HepG2 (cell line): ENCODE data around the gene HOXB6. TPM values are rescaled to one million over a fixed set of nuclear protein-coding genes. Genes with fewer than 3 reads are reported as not detected.

ENCODE experiments used
- ATAC-seq: fragments of 200-7000 bp; cut with Tn5 transposase; 3 replicates; pipeline ENCODE4 v1.9.1; 2020; ENCODE audit warnings: mild to moderate bottlenecking, moderate library complexity
- BruUV-seq: library from RNA; stranded (reverse); fragments of 400-500 nt; replicated peaks from 2 replicates; lab custom pipeline; 2021; lab: Mats Ljungman, UMichigan
- CTCF ChIA-PET: fragments of 300-600 bp; formaldehyde crosslinking; extraction: SDS; loops from one replicate; lab custom pipeline; 2021; ENCODE audit warnings: low total read pairs, inconsistent platforms, low intra/inter-chr PET ratio; lab: Yijun Ruan, JAX
- POLR2A ChIA-PET: fragments of 350-600 bp; sonication (Branson Sonifier 250); formaldehyde crosslinking; loops from one replicate; lab custom pipeline; 2020; ENCODE audit warnings: antibody characterized with exemption, inconsistent platforms; lab: Yijun Ruan, JAX
- DNase-seq: peaks from one replicate; pipeline ENCODE4 v3.0.0-alpha.2; 2015; ENCODE audit warnings: low spot score
- FAIRE-seq: peaks from 3 replicates; lab custom pipeline; 2011; peaks lifted over from hg19 to GRCh38; lab: Jason Lieb, UNC
- H2AFZ ChIP-seq: one replicate; pipeline ENCODE4 v1.6.1; 2011; ENCODE audit warnings: low read length, inconsistent platforms
- H3K27ac ChIP-seq: fragments of 300-600 bp; 3 replicates; pipeline ENCODE4 v1.8.0; 2011; ENCODE audit warnings: mixed run types, mild to moderate bottlenecking, mixed read lengths, low read length, inconsistent platforms; ENCODE audit not compliant: insufficient read depth; ENCODE audit errors: extremely low read length
- H3K27me3 ChIP-seq, 2 experiments: fragments of 200-600 bp in 1 of 2; 2 replicates in 1 of 2; 3 replicates in 1 of 2; pipeline versions ENCODE4 v1.6.0 to v1.8.0; 2011; ENCODE audit warnings: low read length in 2 of 2, mild to moderate bottlenecking in 2 of 2, moderate library complexity in 2 of 2, inconsistent platforms in 1 of 2; ENCODE audit not compliant: insufficient read depth in 2 of 2, control insufficient read depth in 1 of 2
- H3K36me3 ChIP-seq, 2 experiments: fragments of 200-600 bp in 1 of 2; replicated peaks in 1 of 2; 2 replicates in 1 of 2; 3 replicates in 1 of 2; pipeline versions ENCODE4 v1.5.1 to v1.8.0; 2011; ENCODE audit warnings: low read length in 2 of 2, inconsistent platforms in 1 of 2; ENCODE audit not compliant: insufficient read depth in 2 of 2, control insufficient read depth in 1 of 2
- H3K4me1 ChIP-seq: 2 replicates; pipeline ENCODE4 v1.5.1; 2012; ENCODE audit warnings: low read length, inconsistent platforms; ENCODE audit not compliant: insufficient read depth
- H3K4me2 ChIP-seq: 2 replicates; pipeline ENCODE4 v1.6.0; 2011; ENCODE audit warnings: low read depth, low read length, inconsistent platforms
- H3K4me3 ChIP-seq, 3 experiments: fragments of 200-600 bp in 1 of 3; sonication (generic), shearing (Covaris generic) in 1 of 3; replicated peaks in 1 of 3; 2 replicates each; pipeline ENCODE4 v1.5.1; 2011 to 2016; ENCODE audit warnings: low read length in 3 of 3, inconsistent platforms in 2 of 3, low read depth in 2 of 3, mild to moderate bottlenecking in 2 of 3, control low read depth in 1 of 3, mixed read lengths in 1 of 3; ENCODE audit not compliant: insufficient read depth in 1 of 3
- H3K79me2 ChIP-seq: one replicate; pipeline ENCODE4 v1.6.1; 2011; ENCODE audit warnings: low read length, inconsistent platforms; ENCODE audit not compliant: insufficient read depth
- H3K9ac ChIP-seq: 2 replicates; pipeline ENCODE4 v1.6.0; 2011; ENCODE audit warnings: mild to moderate bottlenecking, low read depth, low read length, inconsistent platforms; ENCODE audit not compliant: insufficient read depth
- H3K9me3 ChIP-seq: 2 replicates; pipeline ENCODE4 v1.5.1; 2012; ENCODE audit warnings: mild to moderate bottlenecking, low read length
- H4K20me1 ChIP-seq: 2 replicates; pipeline ENCODE4 v1.6.0; 2011; ENCODE audit warnings: inconsistent platforms, mild to moderate bottlenecking, low read length, moderate library complexity; ENCODE audit not compliant: insufficient read depth
- DDIT3 ChIP-seq: sonication (generic); formaldehyde crosslinking; IDR thresholded peaks from 2 replicates; pipeline ENCODE4 v1.4.0; 2020; ENCODE audit warnings: mild to moderate bottlenecking, missing genetic modification reagents
- DNMT1 ChIP-seq: sonication (generic); formaldehyde crosslinking; IDR thresholded peaks from 2 replicates; pipeline ENCODE4 v1.5.1; 2020; ENCODE audit warnings: mild to moderate bottlenecking, missing genetic modification reagents
- FLYWCH1 ChIP-seq: sonication (generic); formaldehyde crosslinking; IDR thresholded peaks from 2 replicates; pipeline ENCODE4 v1.8.1; 2023; ENCODE audit warnings: mild to moderate bottlenecking, missing genetic modification reagents
- GABPB1 ChIP-seq: IDR thresholded peaks from 2 replicates; pipeline ENCODE4 v1.6.1; 2016; ENCODE audit warnings: mild to moderate bottlenecking, missing genetic modification reagents, moderate library complexity, missing compliant biosample characterization
- NFIC ChIP-seq: IDR thresholded peaks from 2 replicates; pipeline ENCODE4 v1.6.1; 2012; ENCODE audit warnings: mild to moderate bottlenecking, low read length, inconsistent platforms
- PITX1 ChIP-seq: sonication (generic); formaldehyde crosslinking; IDR thresholded peaks from 2 replicates; pipeline ENCODE4 v1.5.1; 2020; ENCODE audit warnings: mild to moderate bottlenecking, missing genetic modification reagents
- POGZ ChIP-seq: sonication (generic); formaldehyde crosslinking; IDR thresholded peaks from 2 replicates; pipeline ENCODE4 v1.4.0; 2020; ENCODE audit warnings: mild to moderate bottlenecking, missing genetic modification reagents
- SOX6 ChIP-seq, 2 experiments: fragments of 450-650 bp in 1 of 2; sonication (generic) in 1 of 2; formaldehyde crosslinking in 1 of 2; IDR thresholded peaks; 2 replicates each; pipeline versions ENCODE4 v1.4.0 to v1.6.1; 2017 to 2020; ENCODE audit warnings: antibody characterized with exemption in 1 of 2, mild to moderate bottlenecking in 1 of 2, missing genetic modification reagents in 1 of 2
- TERF1 ChIP-seq: sonication (generic); formaldehyde crosslinking; IDR thresholded peaks from 2 replicates; pipeline ENCODE4 v1.8.0; 2022; ENCODE audit warnings: mild to moderate bottlenecking, missing genetic modification reagents, moderate library complexity
- TFE3 ChIP-seq: IDR thresholded peaks from 2 replicates; pipeline ENCODE4 v1.6.1; 2016
- ZNF230 ChIP-seq: sonication (generic); formaldehyde crosslinking; IDR thresholded peaks from 2 replicates; pipeline ENCODE4 v1.4.0; 2020; ENCODE audit warnings: mild to moderate bottlenecking, missing genetic modification reagents
- ZNF326 ChIP-seq: sonication (generic); formaldehyde crosslinking; IDR thresholded peaks from 2 replicates; pipeline ENCODE4 v1.4.0; 2020; ENCODE audit warnings: missing genetic modification reagents, borderline replicate concordance
- ZNF563 ChIP-seq: sonication (generic); formaldehyde crosslinking; IDR thresholded peaks from 2 replicates; pipeline ENCODE4 v1.8.0; 2022; ENCODE audit warnings: mild to moderate bottlenecking, moderate library complexity, missing genetic modification reagents
- WGBS: methylation state at CpG from one replicate; pipeline ENCODE4 v1.1.6; 2017; ENCODE audit warnings: low lambda C conversion rate; 5-methylcytosine and 5-hydroxymethylcytosine counted together
- in situ Hi-C: cut with HindIII; loops from 2 replicates; pipeline ENCODE4 v1.10.0; 2017; ENCODE audit warnings: low pct_unique_long_range_greater_than_20kb; ENCODE audit not compliant: extremely low pct_ligation_motif_present
- intact Hi-C: fragments of 100-400 bp; cut with micrococcal nuclease; formaldehyde crosslinking; loops from one replicate; pipeline ENCODE4 v1.10.0; 2022; ENCODE audit not compliant: unreplicated experiment
- polyA plus RNA-seq, 8 experiments: library from polyadenylated mRNA; depleted of rRNA in 3 of 8; stranded (reverse) in 7 of 8; unstranded in 1 of 8; fragments of >200 nt; fragmentation: Illumina TruSeq in 4 of 8; extraction: Trizol in 4 of 8; gene quantifications; 2 replicates each; pipeline versions ENCODE4 v1.2.1 to v1.2.3, GENCODE V29; 2011 to 2016; ENCODE audit warnings: low read depth in 4 of 8, missing spikeins in 1 of 8, mixed read lengths in 1 of 8; ENCODE audit not compliant: insufficient read depth in 1 of 8
- total RNA-seq, 5 experiments: library from RNA; depleted of rRNA; stranded (reverse); fragments of >200 nt; fragmentation: Illumina TruSeq; extraction: Trizol; gene quantifications; 2 replicates each; pipeline ENCODE4 v1.2.3, GENCODE V29; 2016; ENCODE audit warnings: low read depth in 1 of 5
- TF ChIP-seq, protein P1 (sequence below): IDR thresholded peaks from 2 replicates; pipeline ENCODE4 v1.6.1; 2016; ENCODE audit warnings: low read depth
- TF ChIP-seq, protein P2 (sequence below): IDR thresholded peaks from 2 replicates; pipeline ENCODE4 v1.4.0; 2020; ENCODE audit warnings: mild to moderate bottlenecking, missing genetic modification reagents

HOXB6 gene
- total and polyA plus RNA-seq, 2 of the 13 experiments (the other 11 are each of a cell fraction or from before 2014, with no cell fraction given): not detected

DNA sequence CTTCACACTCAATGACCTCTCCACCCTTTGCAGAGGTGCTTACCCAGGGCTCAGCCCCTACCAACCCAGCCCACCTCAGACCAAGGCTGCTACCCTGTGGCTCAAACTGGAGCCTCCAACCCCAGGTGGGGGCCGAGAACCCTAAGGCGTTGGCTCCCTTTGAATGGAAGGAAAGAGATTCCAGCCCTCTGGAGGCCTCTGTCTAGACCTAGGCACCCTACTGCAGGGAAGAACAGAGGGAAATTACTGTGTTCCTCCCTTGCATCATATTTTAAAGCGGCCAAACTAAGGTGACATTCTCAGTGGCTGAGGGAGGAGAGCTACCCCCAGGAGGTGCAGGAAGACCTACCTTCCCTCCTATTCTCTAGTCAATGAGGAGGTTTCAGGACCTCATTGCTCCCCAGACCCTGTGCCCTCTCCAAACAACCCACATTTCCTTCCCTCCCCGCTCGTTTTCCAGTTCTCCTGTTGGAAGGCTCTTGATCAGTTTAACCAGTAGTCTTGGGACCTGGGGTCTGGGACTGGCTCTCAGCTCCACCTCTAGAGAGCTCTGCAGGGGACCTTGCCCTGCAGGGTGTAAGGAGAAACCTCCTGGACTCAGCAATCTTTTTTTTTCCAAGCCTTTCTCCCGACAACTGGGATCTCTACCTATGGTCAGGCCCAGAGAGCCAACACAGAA is 15.8 kb upstream of the HOXB6 start:
- no peaks in the 10 kb centered on the region for H3K79me2 ChIP-seq
- CTCF ChIA-PET: interaction anchor here (1.1 kb wide), 1 partner anchor 312 kb away, joined by 3 read pairs; no protein-coding TSS in a partner anchor

More for the DNA sequence above, 15.8 kb upstream of the HOXB6 start:
- WGBS: 4% methylated on average over 6 of the region's 6 CpGs
- no peak for ATAC-seq
- POLR2A ChIA-PET: no interaction called here
- in situ Hi-C loops: no loop called here
- H3K9ac ChIP-seq: no peak overlapping the region
- H4K20me1 ChIP-seq: peaks cover 8% of the 10 kb centered on the region; the same call in 1 of the 2 replicates
- no peak overlapping the region for H3K4me3 ChIP-seq
- TF ChIP-seq, protein P1, sequence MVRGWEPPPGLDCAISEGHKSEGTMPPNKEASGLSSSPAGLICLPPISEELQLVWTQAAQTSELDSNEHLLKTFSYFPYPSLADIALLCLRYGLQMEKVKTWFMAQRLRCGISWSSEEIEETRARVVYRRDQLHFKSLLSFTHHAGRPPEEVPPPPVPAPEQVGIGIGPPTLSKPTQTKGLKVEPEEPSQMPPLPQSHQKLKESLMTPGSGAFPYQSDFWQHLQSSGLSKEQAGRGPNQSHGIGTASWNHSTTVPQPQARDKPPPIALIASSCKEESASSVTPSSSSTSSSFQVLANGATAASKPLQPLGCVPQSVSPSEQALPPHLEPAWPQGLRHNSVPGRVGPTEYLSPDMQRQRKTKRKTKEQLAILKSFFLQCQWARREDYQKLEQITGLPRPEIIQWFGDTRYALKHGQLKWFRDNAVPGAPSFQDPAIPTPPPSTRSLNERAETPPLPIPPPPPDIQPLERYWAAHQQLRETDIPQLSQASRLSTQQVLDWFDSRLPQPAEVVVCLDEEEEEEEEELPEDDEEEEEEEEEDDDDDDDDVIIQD (CRISPR knock-in tag): no peak
- TF ChIP-seq POGZ (no peak), FLYWCH1 (CRISPR knock-in tag) (no peak), DNMT1 (no peak), SOX6 (IDR thresholded peaks at IDR 0.05) (no peak), SOX6 (CRISPR knock-in tag; IDR thresholded peaks at IDR 0.05) (no peak), TFE3 (no peak), DDIT3 (no peak), ZNF326 (CRISPR knock-in tag) (no peak), ZNF563 (CRISPR knock-in tag) (no peak), NFIC (no peak), TERF1 (CRISPR knock-in tag) (no peak), PITX1 (CRISPR knock-in tag) (no peak), GABPB1 (CRISPR knock-in tag) (no peak), ZNF230 (CRISPR knock-in tag) (no peak)
- TF ChIP-seq, protein P2, sequence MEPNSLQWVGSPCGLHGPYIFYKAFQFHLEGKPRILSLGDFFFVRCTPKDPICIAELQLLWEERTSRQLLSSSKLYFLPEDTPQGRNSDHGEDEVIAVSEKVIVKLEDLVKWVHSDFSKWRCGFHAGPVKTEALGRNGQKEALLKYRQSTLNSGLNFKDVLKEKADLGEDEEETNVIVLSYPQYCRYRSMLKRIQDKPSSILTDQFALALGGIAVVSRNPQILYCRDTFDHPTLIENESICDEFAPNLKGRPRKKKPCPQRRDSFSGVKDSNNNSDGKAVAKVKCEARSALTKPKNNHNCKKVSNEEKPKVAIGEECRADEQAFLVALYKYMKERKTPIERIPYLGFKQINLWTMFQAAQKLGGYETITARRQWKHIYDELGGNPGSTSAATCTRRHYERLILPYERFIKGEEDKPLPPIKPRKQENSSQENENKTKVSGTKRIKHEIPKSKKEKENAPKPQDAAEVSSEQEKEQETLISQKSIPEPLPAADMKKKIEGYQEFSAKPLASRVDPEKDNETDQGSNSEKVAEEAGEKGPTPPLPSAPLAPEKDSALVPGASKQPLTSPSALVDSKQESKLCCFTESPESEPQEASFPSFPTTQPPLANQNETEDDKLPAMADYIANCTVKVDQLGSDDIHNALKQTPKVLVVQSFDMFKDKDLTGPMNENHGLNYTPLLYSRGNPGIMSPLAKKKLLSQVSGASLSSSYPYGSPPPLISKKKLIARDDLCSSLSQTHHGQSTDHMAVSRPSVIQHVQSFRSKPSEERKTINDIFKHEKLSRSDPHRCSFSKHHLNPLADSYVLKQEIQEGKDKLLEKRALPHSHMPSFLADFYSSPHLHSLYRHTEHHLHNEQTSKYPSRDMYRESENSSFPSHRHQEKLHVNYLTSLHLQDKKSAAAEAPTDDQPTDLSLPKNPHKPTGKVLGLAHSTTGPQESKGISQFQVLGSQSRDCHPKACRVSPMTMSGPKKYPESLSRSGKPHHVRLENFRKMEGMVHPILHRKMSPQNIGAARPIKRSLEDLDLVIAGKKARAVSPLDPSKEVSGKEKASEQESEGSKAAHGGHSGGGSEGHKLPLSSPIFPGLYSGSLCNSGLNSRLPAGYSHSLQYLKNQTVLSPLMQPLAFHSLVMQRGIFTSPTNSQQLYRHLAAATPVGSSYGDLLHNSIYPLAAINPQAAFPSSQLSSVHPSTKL (CRISPR knock-in tag): no peak
- TF ChIP-seq, all 625 proteins: peak for 0
- H3K27me3 ChIP-seq: peaks cover 46 to 98% of the 10 kb centered on the region in 2 experiments
- H3K9me3 ChIP-seq: no peaks in the 10 kb centered on the region
- FAIRE-seq: no peak
- H3K36me3 ChIP-seq: no peaks in the 10 kb centered on the region
- DNase-seq: no peak
- BruUV-seq: no TSS peak
- no peak overlapping the region for H3K27ac ChIP-seq
- H3K4me2 ChIP-seq: no peak overlapping the region
- intact Hi-C loops: no loop called here
- H2AFZ ChIP-seq: no peak overlapping the region
- H3K4me1 ChIP-seq: no peaks in the 10 kb centered on the region
